ENCODE measurements around the gene PLXNC1. TPM values are rescaled to one million over a fixed set of nuclear protein-coding genes. Genes with fewer than 3 reads are reported as not detected.

PLXNC1 gene
- total RNA-seq, 4 donors from 2014 or later, result 4.8 to 6.8 (median 6.2) TPM

DNA sequence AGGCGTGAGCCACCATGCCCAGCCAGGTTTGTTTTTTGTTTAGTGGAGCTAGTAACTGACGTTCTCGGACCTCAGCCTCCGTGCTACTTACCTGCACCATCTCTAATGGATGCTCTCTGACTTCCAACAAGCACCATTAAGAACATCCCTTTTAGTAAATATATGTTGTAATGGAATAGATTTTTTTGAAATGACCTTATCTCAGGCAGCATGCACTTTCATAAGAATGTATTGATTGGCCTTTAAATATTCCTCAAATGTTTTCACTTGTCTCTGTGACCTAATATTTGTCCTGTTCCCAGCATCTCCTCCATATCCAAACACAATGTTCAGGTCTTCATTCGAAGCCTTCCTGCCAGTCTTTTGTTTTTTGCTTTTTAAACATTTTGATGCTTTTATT lies 51.7 kb downstream of the PLXNC1 start:
- no peaks in the 10 kb centered on the region for H3K27me3 ChIP-seq
- no peak for ATAC-seq
- H3K27ac ChIP-seq, result no peak overlapping the region
- 87 to 94% methylated on average over 5 of the region's 5 CpGs for WGBS, 2 donors (ENCODE audit: low coverage in 1 of 2)
- no peak for TF ChIP-seq POLR2AphosphoS5 (IDR thresholded peaks at IDR 0.05)
- peaks cover 0 to 5% of the 10 kb centered on the region in 2 donors for H3K36me3 ChIP-seq
- H3K4me3 ChIP-seq, result no peak overlapping the region
- H3K9me3 ChIP-seq, result peaks cover 0 to 4% (median 0%) of the 10 kb centered on the region in 3 donors
- no peaks in the 10 kb centered on the region for H3K4me1 ChIP-seq

DNA sequence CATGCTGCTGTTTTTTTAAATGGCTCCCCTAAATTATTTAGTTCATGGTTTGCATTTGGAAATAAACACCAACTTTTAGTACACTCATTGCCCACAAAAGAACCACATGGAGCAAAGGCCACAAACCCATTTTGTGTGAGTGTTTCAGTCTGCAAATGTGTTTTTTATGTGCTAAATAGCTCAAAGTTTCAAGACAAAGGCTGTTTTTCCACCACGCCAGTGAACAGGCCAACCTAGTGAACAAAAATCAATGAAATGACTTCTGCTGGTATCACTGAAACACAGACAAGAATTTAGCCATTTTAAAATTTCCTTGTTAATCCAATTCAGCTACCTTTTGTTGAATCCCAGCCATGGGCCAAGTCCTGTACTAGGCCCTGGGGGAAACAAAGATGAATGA lies 52.3 kb downstream of the PLXNC1 start:
- WGBS, 2 donors (ENCODE audit: low coverage in 1 of 2), result 83 to 100% methylated on average over 1 of the region's 1 CpG
- H3K27me3 ChIP-seq, result no peaks in the 10 kb centered on the region
- TF ChIP-seq POLR2AphosphoS5 (IDR thresholded peaks at IDR 0.05) (no peak), POLR2A (IDR thresholded peaks at IDR 0.05) (no peak), EP300 (IDR thresholded peaks at IDR 0.05) (no peak)
- TF ChIP-seq, protein P1, sequence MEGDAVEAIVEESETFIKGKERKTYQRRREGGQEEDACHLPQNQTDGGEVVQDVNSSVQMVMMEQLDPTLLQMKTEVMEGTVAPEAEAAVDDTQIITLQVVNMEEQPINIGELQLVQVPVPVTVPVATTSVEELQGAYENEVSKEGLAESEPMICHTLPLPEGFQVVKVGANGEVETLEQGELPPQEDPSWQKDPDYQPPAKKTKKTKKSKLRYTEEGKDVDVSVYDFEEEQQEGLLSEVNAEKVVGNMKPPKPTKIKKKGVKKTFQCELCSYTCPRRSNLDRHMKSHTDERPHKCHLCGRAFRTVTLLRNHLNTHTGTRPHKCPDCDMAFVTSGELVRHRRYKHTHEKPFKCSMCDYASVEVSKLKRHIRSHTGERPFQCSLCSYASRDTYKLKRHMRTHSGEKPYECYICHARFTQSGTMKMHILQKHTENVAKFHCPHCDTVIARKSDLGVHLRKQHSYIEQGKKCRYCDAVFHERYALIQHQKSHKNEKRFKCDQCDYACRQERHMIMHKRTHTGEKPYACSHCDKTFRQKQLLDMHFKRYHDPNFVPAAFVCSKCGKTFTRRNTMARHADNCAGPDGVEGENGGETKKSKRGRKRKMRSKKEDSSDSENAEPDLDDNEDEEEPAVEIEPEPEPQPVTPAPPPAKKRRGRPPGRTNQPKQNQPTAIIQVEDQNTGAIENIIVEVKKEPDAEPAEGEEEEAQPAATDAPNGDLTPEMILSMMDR (IDR thresholded peaks at IDR 0.05), result no peak
- peaks cover 0 to 5% of the 10 kb centered on the region in 2 donors for H3K36me3 ChIP-seq
- H3K4me1 ChIP-seq, result peaks cover 0 to 1% (median 0%) of the 10 kb centered on the region in 3 donors
- ATAC-seq, result no peak
- peaks cover 0 to 4% (median 0%) of the 10 kb centered on the region in 3 donors for H3K9me3 ChIP-seq
- no peak overlapping the region for H3K4me3 ChIP-seq
- no peak overlapping the region for H3K27ac ChIP-seq

- no peak for TF ChIP-seq POLR2A (IDR thresholded peaks at IDR 0.05)
- H3K27me3 ChIP-seq, result no peaks in the 10 kb centered on the region
- no peaks in the 10 kb centered on the region for H3K9me3 ChIP-seq
- peaks cover 0 to 7% (median 2%) of the 10 kb centered on the region in 3 donors for H3K4me1 ChIP-seq
- H3K27ac ChIP-seq, result no peak overlapping the region
- no peak for ATAC-seq
- H3K36me3 ChIP-seq, result no peaks in the 10 kb centered on the region
- WGBS, 2 donors (ENCODE audit: low coverage in 1 of 2), result 90 to 93% methylated on average over 6 of the region's 7 CpGs
- no peak overlapping the region for H3K4me3 ChIP-seq
These were observed 54.1 kb downstream of the PLXNC1 start for GRCh38 chr12:94202245-94203180.

DNA sequence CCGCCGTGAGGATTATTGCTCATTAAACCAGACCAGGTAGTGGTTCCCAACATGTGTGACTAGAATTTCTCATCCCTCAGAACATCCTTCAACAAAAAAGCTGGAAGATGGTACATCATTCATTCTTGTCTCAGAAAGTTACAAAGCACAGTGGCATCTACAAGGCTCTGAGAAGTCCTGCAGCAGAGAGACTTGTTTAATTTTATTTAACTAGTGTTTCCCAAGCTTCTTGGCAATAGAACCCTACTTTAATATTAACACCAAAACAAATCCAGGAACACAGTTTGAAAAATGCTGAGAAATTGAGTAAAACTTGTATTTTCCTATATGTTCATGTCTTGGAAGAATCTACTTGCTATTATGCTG lies 54.8 kb downstream of the PLXNC1 start:
- Histone ChIP-seq H3K4me1 (peaks cover 0 to 14% (median 2%) of the 10 kb centered on the region in 3 donors), H3K4me3 (no peak overlapping the region), H3K27me3 (no peaks in the 10 kb centered on the region), H3K27ac (no peak overlapping the region), H3K9me3 (no peaks in the 10 kb centered on the region), H3K36me3 (no peaks in the 10 kb centered on the region)
- WGBS, 2 donors (ENCODE audit: low coverage in 1 of 2), result 44 to 50% methylated on average over 2 of the region's 2 CpGs
- TF ChIP-seq EP300 (IDR thresholded peaks at IDR 0.05) (no peak), POLR2AphosphoS5 (IDR thresholded peaks at IDR 0.05) (no peak), POLR2A (IDR thresholded peaks at IDR 0.05) (no peak)
- TF ChIP-seq, protein P1 (IDR thresholded peaks at IDR 0.05), result no peak
- ATAC-seq, result no peak

DNA sequence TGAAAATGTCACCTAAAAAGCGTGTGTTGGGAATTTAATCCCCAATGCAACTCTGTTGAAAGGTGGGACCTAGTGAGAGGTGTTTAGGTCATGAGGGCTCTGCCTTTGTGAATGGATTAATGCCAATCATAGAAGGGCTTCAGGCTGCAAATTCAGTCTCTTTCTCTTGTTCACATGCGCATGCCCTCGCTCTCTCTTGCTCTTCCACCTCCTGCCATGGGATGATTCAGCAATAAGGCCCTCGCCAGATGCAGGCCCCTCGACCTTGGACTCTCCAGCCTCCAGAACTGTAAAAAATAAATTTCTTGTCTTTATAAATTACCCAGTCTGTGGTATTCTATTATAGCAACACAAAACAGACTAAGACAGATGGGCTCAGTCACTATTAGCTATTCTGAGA lies 55.4 kb downstream of the PLXNC1 start:
- Histone ChIP-seq H3K27ac (no peak overlapping the region), H3K9me3 (no peaks in the 10 kb centered on the region), H3K27me3 (no peaks in the 10 kb centered on the region), H3K4me1 (peaks cover 0 to 15% (median 2%) of the 10 kb centered on the region in 3 donors), H3K4me3 (no peak overlapping the region), H3K36me3 (no peaks in the 10 kb centered on the region)
- no peak for ATAC-seq
- no peak for TF ChIP-seq EP300 (IDR thresholded peaks at IDR 0.05)
- TF ChIP-seq, protein P1 (IDR thresholded peaks at IDR 0.05), result no peak
- TF ChIP-seq POLR2A (IDR thresholded peaks at IDR 0.05), result no peak
- TF ChIP-seq POLR2AphosphoS5 (IDR thresholded peaks at IDR 0.05), result no peak
- WGBS, 2 donors (ENCODE audit: low coverage in 1 of 2), result 69 to 73% methylated on average over 2 to 3 of the region's 5 CpGs
